Mesothelial cell of epicardium (in vitro differentiated cells): ENCODE results near the gene OPN1MW3. TPM values are rescaled to one million over a fixed set of nuclear protein-coding genes. Genes with fewer than 3 reads are reported as not detected.

Experiments
- DNase-seq, 2 experiments: peaks; one replicate each; pipeline ENCODE4 v3.0.0; 2021; ENCODE audit warnings: low spot score in 2 of 2; ENCODE audit not compliant: unreplicated experiment in 2 of 2
- H3K27ac Mint-ChIP-seq: 2 replicates; pipeline ENCODE4 v1.8.0; 2021; ENCODE audit warnings: mixed read lengths
- H3K27me3 Mint-ChIP-seq: 2 replicates; pipeline ENCODE4 v1.8.0; 2021; ENCODE audit warnings: low read depth, mixed read lengths
- H3K36me3 Mint-ChIP-seq: 2 replicates; pipeline ENCODE4 v1.8.0; 2021; ENCODE audit warnings: mixed read lengths
- H3K4me1 Mint-ChIP-seq: 2 replicates; pipeline ENCODE4 v1.8.0; 2021; ENCODE audit warnings: mixed read lengths
- H3K4me3 Mint-ChIP-seq: 2 replicates; pipeline ENCODE4 v1.8.0; 2021; ENCODE audit warnings: mild to moderate bottlenecking, moderate library complexity, mixed read lengths
- H3K9me3 Mint-ChIP-seq: 2 replicates; pipeline ENCODE4 v1.8.0; 2021; ENCODE audit warnings: mixed read lengths
- CTCF ChIP-seq: fragments of 200-600 bp; sonication (generic); IDR thresholded peaks from one replicate; pipeline ENCODE4 v1.5.0; 2021; ENCODE audit warnings: antibody characterized with exemption; ENCODE audit not compliant: unreplicated experiment
- total RNA-seq: library from RNA; stranded (reverse); gene quantifications from 3 replicates; pipeline ENCODE4 v1.2.1, GENCODE V29; 2021

Gene OPN1MW3
- total RNA-seq, 1 donor from 2014 or later: not detected

- Mint-ChIP-seq H3K27me3 (no peaks in the 10 kb centered on the region), H3K4me3 (no peak overlapping the region)
Observed at GRCh38 chrX:154313147-154313546, 55.8 kb downstream of the OPN1MW3 start.

GRCh38 chrX:154315416-154315815 lies 58.0 kb downstream of the OPN1MW3 start:
- peaks cover 15% of the 10 kb centered on the region for H3K9me3 Mint-ChIP-seq

More at GRCh38 chrX:154313147-154313546, 55.8 kb downstream of the OPN1MW3 start:
- H3K4me1 Mint-ChIP-seq: peaks cover 2% of the 10 kb centered on the region
- DNase-seq: no peak
- peaks cover 12% of the 10 kb centered on the region for H3K9me3 Mint-ChIP-seq
- no peak overlapping the region for H3K27ac Mint-ChIP-seq
- no peak for TF ChIP-seq CTCF
- H3K36me3 Mint-ChIP-seq: no peaks in the 10 kb centered on the region

GRCh38 chrX:154317391-154317995 lies 60.1 kb downstream of the OPN1MW3 start:
- Mint-ChIP-seq H3K9me3 (peaks cover 9% of the 10 kb centered on the region), H3K27me3 (peaks cover 11% of the 10 kb centered on the region), H3K4me3 (no peak overlapping the region), H3K27ac (no peak overlapping the region), H3K36me3 (no peaks in the 10 kb centered on the region), H3K4me1 (peaks cover 2% of the 10 kb centered on the region)
- no peak for DNase-seq
- TF ChIP-seq CTCF: no peak

More at GRCh38 chrX:154315416-154315815, 58.0 kb downstream of the OPN1MW3 start:
- no peak for TF ChIP-seq CTCF
- no peak for DNase-seq
- Mint-ChIP-seq H3K27me3 (peaks cover 5% of the 10 kb centered on the region), H3K4me3 (no peak overlapping the region), H3K27ac (no peak overlapping the region), H3K36me3 (no peaks in the 10 kb centered on the region), H3K4me1 (peaks cover 2% of the 10 kb centered on the region)

- Mint-ChIP-seq H3K27me3 (peaks cover 11% of the 10 kb centered on the region), H3K4me3 (no peak overlapping the region), H3K27ac (no peak overlapping the region), H3K4me1 (peaks cover 11% of the 10 kb centered on the region), H3K9me3 (peaks cover 10% of the 10 kb centered on the region), H3K36me3 (no peaks in the 10 kb centered on the region)
- TF ChIP-seq CTCF: no peak
- DNase-seq: no peak
Observed at GRCh38 chrX:154320406-154320805, 63.0 kb downstream of the OPN1MW3 start.

Other genes with a start within 250 kb of the OPN1MW3 start
- gene IRAK1, start 237.7 kb upstream of the OPN1MW3 start, total RNA-seq: 64.9 to 73.4 TPM (median 69.1 TPM) in 3 replicates
- gene MECP2, start 159.9 kb upstream of the OPN1MW3 start, total RNA-seq: 49.4 to 57.8 TPM (median 56.2 TPM) in 3 replicates
- not detected in 3 replicates for gene OPN1LW, start 113.3 kb upstream of the OPN1MW3 start, total RNA-seq
- gene OPN1MW, start 75.0 kb upstream of the OPN1MW3 start, total RNA-seq: not detected in 3 replicates
- not detected in 3 replicates for gene OPN1MW2, start 37.8 kb upstream of the OPN1MW3 start, total RNA-seq
- gene TEX28, start 37.5 kb downstream of the OPN1MW3 start, total RNA-seq: not detected in 3 replicates
- gene TKTL1, start 38.2 kb downstream of the OPN1MW3 start, total RNA-seq: 0.20 to 0.59 TPM (median 0.38 TPM) in 3 replicates
- gene FLNA, start 117.1 kb downstream of the OPN1MW3 start, total RNA-seq: 1,336 to 1,412 TPM (median 1,356 TPM) in 3 replicates
- 71.4 to 76.3 TPM (median 71.9 TPM) in 3 replicates for gene EMD, start 121.7 kb downstream of the OPN1MW3 start, total RNA-seq
- 2,969 to 3,108 TPM (median 3,066 TPM) in 3 replicates for gene RPL10, start 140.8 kb downstream of the OPN1MW3 start, total RNA-seq
- 18.5 to 19.4 TPM (median 18.6 TPM) in 3 replicates for gene DNASE1L1, start 151.7 kb downstream of the OPN1MW3 start, total RNA-seq
- gene TAFAZZIN, start 154.0 kb downstream of the OPN1MW3 start, total RNA-seq: 36.7 to 40.8 TPM (median 40.3 TPM) in 3 replicates
- gene ATP6AP1, start 171.1 kb downstream of the OPN1MW3 start, total RNA-seq: 77.6 to 78.2 TPM (median 78.2 TPM) in 3 replicates
- 142 to 150 TPM (median 144 TPM) in 3 replicates for gene GDI1, start 179.6 kb downstream of the OPN1MW3 start, total RNA-seq
- gene FAM50A, start 186.6 kb downstream of the OPN1MW3 start, total RNA-seq: 52.5 to 57.6 TPM (median 54.1 TPM) in 3 replicates
- 126 to 133 TPM (median 128 TPM) in 3 replicates for gene PLXNA3, start 200.7 kb downstream of the OPN1MW3 start, total RNA-seq
- gene LAGE3, start 221.7 kb downstream of the OPN1MW3 start, total RNA-seq: 15.3 to 16.5 TPM (median 15.8 TPM) in 3 replicates
- 28.4 to 29.3 TPM (median 29.2 TPM) in 3 replicates for gene UBL4A, start 229.0 kb downstream of the OPN1MW3 start, total RNA-seq
- gene SLC10A3, start 233.0 kb downstream of the OPN1MW3 start, total RNA-seq: 30.1 to 30.8 TPM (median 30.2 TPM) in 3 replicates